Right lobe of liver (tissue), 6 donors: ENCODE data around the gene CGRRF1. TPM values are rescaled to one million over a fixed set of nuclear protein-coding genes. Genes with fewer than 3 reads are reported as not detected.
A peak's percentile ranks its signal among the peaks of the same experiment; 100 is the strongest.

Experiments
- ATAC-seq, 4 donors: fragments of 200-7000 bp; cut with Tn5 transposase; one replicate each; pipeline ENCODE4 v1.9.1; 2020; ENCODE audit warnings: mild to moderate bottlenecking in 4 of 4, moderate library complexity in 4 of 4
- DNase-seq, 3 donors: peaks; one replicate each; pipeline ENCODE4 v3.0.0-alpha.2; 2020
- H3K27ac ChIP-seq, 3 donors: fragments of 200-600 bp; one replicate each; pipeline ENCODE4 v1.8.0; 2022
- H3K27me3 ChIP-seq, 2 donors: fragments of 200-600 bp; one replicate each; pipeline ENCODE4 v1.8.0; 2022
- H3K36me3 ChIP-seq, 4 donors: fragments of 200-600 bp; sonication (generic) in 1 of 4; one replicate each; pipeline versions ENCODE4 v1.5.1 to v1.8.0; 2017 to 2022; ENCODE audit warnings: control low read depth in 1 of 4
- H3K4me1 ChIP-seq, 4 donors: fragments of 200-600 bp; sonication (generic) in 1 of 4; one replicate each; pipeline versions ENCODE4 v1.5.1 to v1.8.0; 2017 to 2022; ENCODE audit warnings: control low read depth in 1 of 4
- H3K4me3 ChIP-seq, 3 donors: fragments of 200-600 bp; one replicate each; pipeline ENCODE4 v1.8.0; 2022
- H3K9me3 ChIP-seq, 4 donors: fragments of 200-600 bp; sonication (generic) in 1 of 4; one replicate each; pipeline versions ENCODE4 v1.5.1 to v1.8.0; 2017 to 2022; ENCODE audit warnings: control low read depth in 1 of 4
- CTCF ChIP-seq, 4 donors: fragments of 200-600 bp in 3 of 4; fragments of 450-650 bp in 1 of 4; IDR thresholded peaks; one replicate each; pipeline versions ENCODE4 v1.5.1 to v1.8.0; 2016 to 2022; ENCODE audit warnings: antibody characterized with exemption in 4 of 4, mild to moderate bottlenecking in 2 of 4
- POLR2A ChIP-seq: fragments of 450-650 bp; IDR thresholded peaks from one replicate; pipeline ENCODE4 v1.6.1; 2017; ENCODE audit warnings: antibody characterized with exemption, mild to moderate bottlenecking
- WGBS: methylation state at CpG from one replicate; pipeline ENCODE4 v1.1.6; 2018; ENCODE audit warnings: low coverage, low lambda C conversion rate; ENCODE audit not compliant: insufficient coverage; ENCODE audit errors: missing lambda C conversion rate; 5-methylcytosine and 5-hydroxymethylcytosine counted together
- intact Hi-C, 2 donors: fragments of 100-400 bp; cut with DNase I; formaldehyde crosslinking; loops; one replicate each; pipeline versions ENCODE4 v1.11.2 to v1.14.1; 2022
- total RNA-seq, 6 experiments: library from RNA; depleted of rRNA in 2 of 6; stranded (reverse); fragments of >200 nt in 2 of 6; fragmentation: NEBNext Ultra II Directional in 3 of 6; extraction: Animal tissue kit (Norgen Biotek cat#: 25700) in 3 of 6; gene quantifications; one replicate each; pipeline versions ENCODE4 v1.1.0 to v1.2.4, GENCODE V29; 2016 to 2023
- donor health status: DM: no; HTN: yes; CAD: no.
- donor health status: DM: no; HTN: no; CAD: no.
- donor health status: DM: no; HTN: no; CAD: no.
- donor health status: DM: no; HTN: yes; CAD: no.
- donor health status: DM: no; HTN: yes; CAD: no.

Gene CGRRF1
- total RNA-seq, 6 experiments from 2014 or later, result 5.4 to 8.2 (median 6.7) TPM

GRCh38 chr14:54568821-54569595 lies 59.3 kb downstream of the CGRRF1 start:
- intact Hi-C loops, result loop anchor here (5.0 to 10.0 kb wide), 3 partner anchors 123 to 208 kb away; no protein-coding TSS in a partner anchor
- H3K4me3 ChIP-seq, result peak overlapping the region in 1 of 3 donors; percentile 5
- no peak for DNase-seq

GRCh38 chr14:54570047-54570446 lies 60.3 kb downstream of the CGRRF1 start:
- H3K27me3 ChIP-seq, result no peaks in the 10 kb centered on the region
- peaks cover 0 to 9% (median 0%) of the 10 kb centered on the region in 4 donors for H3K4me1 ChIP-seq
- H3K36me3 ChIP-seq, result no peaks in the 10 kb centered on the region
- intact Hi-C loops, result loop anchor here in 1 of 2 donors (10.0 kb wide), 1 partner anchor 115 kb away; no protein-coding TSS in a partner anchor
- no peak overlapping the region for H3K27ac ChIP-seq
- WGBS, result 35% methylated on average over 5 of the region's 5 CpGs
- no peak for DNase-seq
- ATAC-seq, result no peak
- no peak for TF ChIP-seq CTCF (IDR thresholded peaks at IDR 0.05)
- TF ChIP-seq POLR2A, result no peak
- H3K4me3 ChIP-seq, result no peak overlapping the region
- H3K9me3 ChIP-seq, result peaks cover 0 to 5% (median 0%) of the 10 kb centered on the region in 4 donors

More at GRCh38 chr14:54568821-54569595, 59.3 kb downstream of the CGRRF1 start:
- Histone ChIP-seq H3K9me3 (peaks cover 0 to 5% (median 0%) of the 10 kb centered on the region in 4 donors), H3K36me3 (no peaks in the 10 kb centered on the region), H3K27ac (peak overlapping the region in 1 of 3 donors; percentile 96), H3K4me1 (peaks cover 0 to 17% (median 0%) of the 10 kb centered on the region in 4 donors), H3K27me3 (no peaks in the 10 kb centered on the region)
- 43% methylated on average over 5 of the region's 13 CpGs for WGBS
- TF ChIP-seq CTCF (IDR thresholded peaks at IDR 0.05) (no peak), POLR2A (no peak)
- no peak for ATAC-seq

- Histone ChIP-seq H3K9me3 (peaks cover 0 to 5% (median 0%) of the 10 kb centered on the region in 4 donors), H3K27me3 (no peaks in the 10 kb centered on the region), H3K4me1 (peaks cover 0 to 9% (median 0%) of the 10 kb centered on the region in 4 donors), H3K36me3 (no peaks in the 10 kb centered on the region), H3K27ac (no peak overlapping the region), H3K4me3 (no peak overlapping the region)
- TF ChIP-seq POLR2A (no peak), CTCF (IDR thresholded peaks at IDR 0.05) (no peak)
- peak in 1 of 4 donors; percentile 7 for ATAC-seq
- intact Hi-C loops, result loop anchor here in 1 of 2 donors (10.0 kb wide), 1 partner anchor 114 kb away; no protein-coding TSS in a partner anchor
- DNase-seq, result no peak
- WGBS, result 67% methylated on average over 5 of the region's 5 CpGs
Measured at GRCh38 chr14:54570631-54571415, 61.1 kb downstream of the CGRRF1 start.

- no peak for ATAC-seq
- Histone ChIP-seq H3K36me3 (no peaks in the 10 kb centered on the region), H3K4me3 (no peak overlapping the region), H3K27me3 (no peaks in the 10 kb centered on the region), H3K9me3 (peaks cover 0 to 5% (median 0%) of the 10 kb centered on the region in 4 donors), H3K4me1 (peaks cover 0 to 9% (median 0%) of the 10 kb centered on the region in 4 donors), H3K27ac (no peak overlapping the region)
- intact Hi-C loops, result loop anchor here in 1 of 2 donors (10.0 kb wide), 1 partner anchor 112 kb away; no protein-coding TSS in a partner anchor
- TF ChIP-seq POLR2A (no peak), CTCF (IDR thresholded peaks at IDR 0.05) (peak; percentile 21 to 47 (median 38))
- DNase-seq, result no peak
- 88% methylated on average over 2 of the region's 2 CpGs for WGBS
Measured at GRCh38 chr14:54572316-54572715, 62.6 kb downstream of the CGRRF1 start.
